Activated CD4-positive, alpha-beta T cell treated with anti-CD3 and anti-CD28 coated beads for 4 hours (primary cell): ENCODE data around the gene INPPL1.

Experiments
- DNase-seq, 2 donors: peaks; one replicate each; pipeline ENCODE4 v3.0.0-alpha.2; 2020

Gene INPPL1

DNA sequence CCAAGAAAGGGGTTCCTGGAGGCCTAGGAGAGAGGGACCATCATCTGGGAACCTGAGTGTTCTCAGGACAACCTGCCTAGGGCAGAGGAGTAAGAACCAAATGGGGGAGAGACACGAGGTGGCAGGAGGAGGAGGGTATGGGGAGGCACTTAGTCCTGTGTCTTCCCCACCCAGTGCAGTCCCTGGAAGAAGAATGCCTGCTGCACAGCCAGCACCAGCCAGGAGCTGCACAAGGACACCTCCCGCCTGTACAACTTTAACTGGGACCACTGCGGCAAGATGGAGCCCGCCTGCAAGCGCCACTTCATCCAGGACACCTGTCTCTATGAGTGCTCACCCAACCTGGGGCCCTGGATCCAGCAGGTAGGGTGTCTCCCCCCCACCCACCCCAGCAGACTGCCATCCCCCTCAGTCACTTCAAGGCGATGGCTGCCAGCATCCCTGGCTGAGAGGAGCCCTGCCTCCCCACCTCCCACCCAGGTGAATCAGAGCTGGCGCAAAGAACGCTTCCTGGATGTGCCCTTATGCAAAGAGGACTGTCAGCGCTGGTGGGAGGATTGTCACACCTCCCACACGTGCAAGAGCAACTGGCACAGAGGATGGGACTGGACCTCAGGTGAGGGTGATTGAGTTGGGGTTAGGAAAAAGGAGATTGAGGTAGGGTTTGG lies 3.7 kb upstream of the INPPL1 start:
- no peak for DNase-seq

DNA sequence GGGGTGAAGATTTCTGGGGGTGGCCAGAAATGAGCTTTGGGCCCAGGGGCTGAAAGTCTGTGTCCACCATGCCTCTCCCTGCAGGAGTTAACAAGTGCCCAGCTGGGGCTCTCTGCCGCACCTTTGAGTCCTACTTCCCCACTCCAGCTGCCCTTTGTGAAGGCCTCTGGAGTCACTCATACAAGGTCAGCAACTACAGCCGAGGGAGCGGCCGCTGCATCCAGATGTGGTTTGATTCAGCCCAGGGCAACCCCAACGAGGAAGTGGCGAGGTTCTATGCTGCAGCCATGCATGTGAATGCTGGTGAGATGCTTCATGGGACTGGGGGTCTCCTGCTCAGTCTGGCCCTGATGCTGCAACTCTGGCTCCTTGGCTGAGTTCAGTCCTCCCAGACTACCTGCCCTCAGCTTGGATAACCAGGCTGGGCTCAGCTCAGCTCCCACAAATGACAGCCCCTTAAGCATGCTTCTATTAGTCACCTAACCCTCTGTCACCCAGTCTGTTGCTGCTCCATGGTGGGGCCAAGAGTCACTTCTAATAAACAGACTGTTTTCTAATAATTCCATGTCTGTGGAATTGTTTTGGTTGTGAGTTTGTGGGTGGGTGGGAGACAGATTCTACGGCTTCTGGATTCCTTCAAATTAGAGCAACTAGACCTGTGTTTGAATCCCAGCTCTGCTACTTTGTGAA lies 3.0 kb upstream of the INPPL1 start:
- DNase-seq: no peak

DNA sequence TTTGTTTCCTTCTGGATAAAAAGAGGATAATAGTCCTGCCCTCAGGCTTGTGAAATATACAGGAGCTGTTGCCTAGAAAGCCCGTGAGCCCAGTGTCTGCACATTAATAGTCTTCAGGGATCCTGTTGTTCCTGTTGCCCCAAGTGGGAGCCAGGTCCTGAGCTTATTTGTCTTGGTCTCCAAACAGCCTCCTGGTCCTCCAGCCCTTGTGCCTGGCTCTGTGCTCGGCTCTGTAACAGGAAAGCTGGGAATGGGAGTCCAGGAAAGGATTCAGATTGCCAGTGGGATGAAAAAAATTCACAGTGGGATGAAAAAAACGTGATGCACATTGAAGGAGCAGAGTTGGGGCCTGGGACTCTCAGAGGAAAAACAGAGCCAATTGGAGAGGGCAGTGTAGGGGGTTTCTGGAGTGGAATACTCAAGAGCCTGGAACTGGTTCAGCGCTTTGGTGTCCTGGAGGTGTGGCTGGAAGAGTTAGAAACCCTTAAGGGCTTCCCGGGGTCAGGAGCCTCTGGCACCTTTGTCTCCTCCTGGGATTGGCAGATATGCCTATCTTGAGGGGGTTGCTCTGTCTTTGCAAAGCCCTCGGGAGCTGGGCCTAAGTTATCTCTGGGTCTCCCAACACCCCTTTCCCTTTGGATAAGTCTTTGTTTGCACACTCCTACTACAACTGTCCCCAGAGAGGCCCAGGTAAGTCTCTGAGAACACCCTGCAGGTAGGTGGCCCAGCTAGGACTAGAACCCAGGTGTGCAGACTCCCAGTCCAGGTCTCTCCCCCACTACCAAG lies 2.3 kb upstream of the INPPL1 start:
- DNase-seq: no peak

DNA sequence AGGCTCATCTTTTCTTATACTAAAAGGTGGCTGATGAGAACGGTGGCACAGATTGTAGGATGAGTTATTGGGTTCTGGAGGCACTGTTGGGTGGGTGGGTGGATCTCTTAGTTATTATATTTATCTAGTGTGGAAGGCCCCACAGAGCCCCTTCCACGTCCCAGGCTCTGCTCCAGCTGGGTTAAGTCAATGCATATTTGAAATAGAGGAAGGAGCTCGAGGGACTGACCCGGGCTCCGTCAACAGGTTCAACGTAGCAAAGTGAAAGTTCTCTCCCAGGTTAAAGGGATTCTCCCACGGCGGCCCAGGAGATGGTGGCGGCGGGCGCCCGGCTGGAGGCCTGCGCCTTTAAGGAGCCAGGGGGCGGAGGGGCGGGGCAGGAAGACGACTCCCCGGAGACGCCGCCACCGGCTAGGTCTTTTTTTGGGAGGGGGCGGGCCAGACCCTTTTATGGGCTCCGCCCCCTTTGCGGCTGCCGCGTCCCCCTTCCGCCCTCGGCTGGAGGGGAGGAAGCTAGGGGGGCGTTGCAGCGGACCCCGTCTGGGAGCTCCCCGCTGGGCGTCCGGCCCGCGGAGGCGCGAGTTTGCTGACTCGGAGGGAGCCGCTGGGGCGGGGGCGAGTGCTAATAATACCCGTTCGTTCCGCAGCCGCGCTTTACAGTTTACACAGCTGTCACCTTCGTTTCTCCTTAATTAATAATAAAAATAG lies 1.5 kb upstream of the INPPL1 start:
- peak; percentile 92 to 93 for DNase-seq

DNA sequence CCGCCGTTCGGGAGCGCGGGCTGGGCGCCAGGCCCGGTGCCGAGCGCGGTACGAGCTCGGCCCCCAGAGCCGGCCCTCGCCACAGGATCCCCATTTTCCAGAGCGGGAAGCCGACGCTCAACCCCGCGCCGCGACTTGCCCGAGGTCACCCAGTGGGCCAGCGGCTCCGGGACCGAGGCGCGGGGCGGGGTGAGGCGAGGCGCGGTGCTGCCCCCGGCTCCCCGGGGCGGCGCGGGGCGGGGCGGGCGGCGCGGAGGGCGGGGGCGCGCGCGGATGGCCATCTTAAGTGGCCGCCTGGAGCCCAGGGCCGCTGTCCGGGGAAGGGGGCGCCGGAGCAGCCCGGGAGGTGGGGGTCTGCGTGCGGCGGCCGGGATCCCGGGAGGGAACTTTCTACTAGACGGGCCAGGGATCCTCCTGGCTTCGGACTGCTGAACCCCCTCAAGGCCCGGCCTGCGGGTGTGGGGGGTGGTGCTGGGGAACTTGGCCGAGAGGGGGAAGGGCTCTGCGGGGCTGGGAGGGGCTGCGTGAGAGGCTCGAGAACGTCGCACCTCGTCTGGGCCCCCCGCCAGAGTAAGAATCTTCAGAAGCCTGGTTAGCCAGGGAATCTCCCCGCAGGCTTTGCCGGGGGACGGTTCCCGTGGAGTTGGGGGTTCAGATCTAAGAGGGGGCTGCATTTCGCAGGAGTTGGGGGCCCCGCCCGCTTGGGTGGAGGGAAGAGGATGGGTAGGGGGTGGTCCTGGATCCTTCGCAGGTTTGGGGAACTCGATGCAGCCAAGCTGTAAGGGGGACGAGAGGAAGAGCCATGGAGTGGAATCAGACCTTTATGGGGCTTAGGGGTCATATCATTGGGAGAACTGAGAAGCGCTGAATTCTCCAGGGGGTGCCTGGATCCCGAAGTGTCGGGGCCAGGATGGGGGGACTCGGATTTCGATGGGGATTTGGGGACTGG lies 678 bp upstream of the INPPL1 start:
- DNase-seq: peak; percentile 40 to 41

DNA sequence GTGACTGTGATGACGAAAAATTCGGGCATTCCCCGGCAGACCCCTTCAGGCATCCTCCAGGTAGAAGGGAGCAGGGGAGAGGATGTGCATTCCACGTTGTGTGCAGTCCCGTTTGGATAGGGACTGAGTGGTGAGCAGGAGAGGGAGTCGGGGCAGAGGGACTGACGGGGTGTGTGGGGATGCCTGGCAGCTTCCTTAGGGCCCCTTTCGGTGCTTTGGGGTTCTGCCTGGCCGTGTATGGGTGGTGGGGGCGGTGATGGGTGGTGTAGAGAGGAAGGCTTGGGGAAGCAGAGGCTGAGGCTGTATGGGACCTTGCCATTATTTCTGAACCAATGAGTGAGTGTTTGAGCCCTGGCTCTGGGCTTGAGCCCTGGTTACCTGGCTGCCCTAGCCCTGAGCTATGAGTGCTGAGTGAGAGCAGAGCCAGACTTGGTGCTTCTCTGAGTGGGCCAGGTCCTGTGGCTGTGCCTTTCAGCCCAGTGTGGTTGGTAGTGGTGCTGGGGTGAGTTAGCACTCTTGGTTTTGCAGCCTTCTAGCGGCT lies 914 bp downstream of the INPPL1 start:
- DNase-seq: peak in 1 of 2 donors; percentile 35

DNA sequence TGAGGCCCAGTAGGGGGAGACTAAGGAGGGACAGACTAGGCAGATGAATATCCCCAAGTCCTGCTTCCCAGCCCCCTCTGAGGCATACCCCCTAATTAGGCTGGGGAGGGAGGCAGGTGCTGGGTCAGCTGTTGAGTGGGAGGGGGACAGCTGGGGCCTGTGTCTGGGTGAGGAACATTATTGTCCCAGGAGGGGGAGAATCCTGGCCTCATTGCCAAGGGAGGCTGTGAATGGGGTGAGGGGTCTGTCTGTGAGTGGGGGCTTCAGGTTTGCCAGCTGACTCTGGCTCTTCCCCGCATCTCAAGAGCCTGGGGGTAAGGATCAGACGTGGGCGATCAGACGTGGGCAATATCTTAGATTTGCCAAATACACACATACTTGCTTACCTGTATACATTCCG lies 2.1 kb downstream of the INPPL1 start:
- DNase-seq: no peak

DNA sequence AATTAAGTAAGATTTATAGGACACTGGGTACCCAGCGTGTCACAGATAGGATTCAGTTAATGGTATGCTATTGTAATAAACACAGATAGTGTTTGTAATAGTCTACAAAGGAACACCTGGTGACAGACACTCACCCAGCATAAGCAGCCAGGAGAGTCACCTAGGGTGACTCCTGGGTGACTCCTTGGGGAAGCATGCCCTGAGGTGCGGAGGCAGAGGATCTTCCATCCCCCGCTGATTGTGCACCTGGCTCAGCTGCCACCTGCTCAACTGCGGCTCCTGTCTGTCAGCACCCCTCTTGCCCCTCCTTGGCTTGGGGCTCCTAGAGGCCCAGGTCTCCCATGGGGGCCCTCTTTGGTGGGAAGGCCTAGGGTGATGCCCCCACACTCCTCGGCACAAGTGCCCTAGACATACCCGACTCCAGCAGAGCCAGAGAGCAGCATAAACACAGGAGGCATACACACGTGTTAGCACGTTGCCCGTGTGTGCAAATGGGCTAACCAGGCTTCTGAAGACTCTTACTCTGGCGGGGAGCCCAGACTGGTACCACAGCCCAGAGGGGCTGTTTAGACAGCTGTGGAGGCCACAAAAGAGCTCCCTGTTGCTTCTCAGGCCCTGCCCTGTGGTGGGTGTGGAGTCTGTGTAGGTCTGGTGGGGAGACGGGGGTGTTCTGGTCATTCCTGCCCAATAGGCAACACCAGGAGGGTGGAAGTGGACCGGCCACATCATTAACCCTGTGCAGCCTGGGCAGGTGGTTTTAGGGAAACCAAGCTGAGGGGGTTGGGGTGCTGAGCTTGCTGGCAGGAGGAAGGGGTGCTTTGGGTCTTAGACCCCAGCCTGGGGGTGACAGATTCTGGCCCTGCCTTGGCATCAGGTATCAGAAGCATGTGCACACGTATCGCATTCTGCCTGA lies 3.0 kb downstream of the INPPL1 start:
- DNase-seq: no peak

DNA sequence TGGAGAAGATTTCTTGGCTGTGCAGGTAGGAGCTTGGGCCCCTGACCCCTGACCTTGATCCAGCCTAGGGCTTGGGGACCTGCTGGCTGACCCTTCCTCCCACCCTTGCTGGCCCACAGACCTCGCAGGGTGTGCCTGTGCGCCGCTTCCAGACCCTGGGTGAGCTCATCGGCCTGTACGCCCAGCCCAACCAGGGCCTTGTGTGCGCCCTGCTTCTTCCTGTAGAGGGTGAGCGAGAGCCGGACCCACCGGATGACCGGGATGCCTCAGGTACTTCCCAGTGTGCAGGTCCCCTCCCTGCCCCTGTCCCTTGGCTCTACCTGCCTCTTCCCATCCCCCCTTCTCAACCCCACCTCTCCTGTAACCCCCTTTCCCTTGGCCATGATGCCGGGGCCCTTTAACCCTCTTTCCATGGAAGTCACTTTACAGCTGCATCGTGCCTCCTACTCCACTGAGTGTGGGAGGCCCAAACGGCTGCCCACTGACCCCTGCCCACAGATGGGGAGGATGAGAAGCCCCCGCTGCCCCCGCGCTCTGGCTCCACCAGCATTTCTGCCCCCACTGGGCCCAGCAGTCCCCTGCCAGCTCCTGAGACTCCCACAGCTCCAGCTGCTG lies 3.8 kb downstream of the INPPL1 start:
- no peak for DNase-seq

DNA sequence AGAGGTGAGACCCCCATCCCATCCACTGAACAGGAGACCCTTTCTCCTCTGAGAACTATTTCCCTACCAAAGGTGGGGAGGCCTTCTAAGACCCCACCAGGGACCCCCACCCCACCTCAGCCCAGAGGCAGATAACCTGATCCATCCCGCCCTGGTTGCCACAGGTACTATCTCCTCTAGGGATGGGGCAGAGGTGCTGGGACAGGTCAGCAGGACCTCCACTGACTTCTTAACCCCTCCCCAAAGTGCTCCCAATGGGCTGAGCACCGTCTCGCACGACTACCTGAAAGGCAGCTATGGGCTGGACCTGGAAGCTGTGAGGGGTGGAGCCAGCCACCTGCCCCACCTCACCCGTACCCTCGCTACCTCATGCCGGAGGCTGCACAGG lies 4.3 kb downstream of the INPPL1 start:
- no peak for DNase-seq

DNA sequence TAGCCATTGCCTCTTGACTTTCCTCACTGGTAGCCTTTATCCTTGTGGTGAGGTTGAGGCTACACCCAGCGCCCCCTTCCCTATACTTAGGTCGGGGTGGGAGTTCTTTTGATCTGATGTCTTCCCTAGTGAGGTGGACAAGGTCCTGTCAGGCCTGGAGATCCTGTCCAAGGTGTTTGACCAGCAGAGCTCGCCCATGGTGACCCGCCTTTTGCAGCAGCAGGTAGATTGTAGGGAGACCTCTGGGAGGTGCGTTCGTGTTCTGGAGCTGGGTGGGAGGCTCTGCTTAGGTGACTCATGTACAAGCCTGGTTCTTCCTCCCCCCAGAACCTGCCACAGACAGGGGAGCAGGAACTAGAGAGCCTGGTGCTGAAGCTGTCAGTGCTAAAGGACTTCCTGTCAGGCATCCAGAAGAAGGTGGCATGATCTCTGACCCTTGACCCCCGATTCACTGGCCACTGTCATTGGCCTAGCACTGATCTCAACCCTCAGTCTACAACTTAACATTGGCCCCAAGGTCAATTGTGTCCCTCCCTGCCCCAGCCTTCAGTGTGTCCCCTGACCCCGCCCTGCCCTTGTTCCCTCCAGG lies 4.9 kb downstream of the INPPL1 start:
- no peak for DNase-seq

DNA sequence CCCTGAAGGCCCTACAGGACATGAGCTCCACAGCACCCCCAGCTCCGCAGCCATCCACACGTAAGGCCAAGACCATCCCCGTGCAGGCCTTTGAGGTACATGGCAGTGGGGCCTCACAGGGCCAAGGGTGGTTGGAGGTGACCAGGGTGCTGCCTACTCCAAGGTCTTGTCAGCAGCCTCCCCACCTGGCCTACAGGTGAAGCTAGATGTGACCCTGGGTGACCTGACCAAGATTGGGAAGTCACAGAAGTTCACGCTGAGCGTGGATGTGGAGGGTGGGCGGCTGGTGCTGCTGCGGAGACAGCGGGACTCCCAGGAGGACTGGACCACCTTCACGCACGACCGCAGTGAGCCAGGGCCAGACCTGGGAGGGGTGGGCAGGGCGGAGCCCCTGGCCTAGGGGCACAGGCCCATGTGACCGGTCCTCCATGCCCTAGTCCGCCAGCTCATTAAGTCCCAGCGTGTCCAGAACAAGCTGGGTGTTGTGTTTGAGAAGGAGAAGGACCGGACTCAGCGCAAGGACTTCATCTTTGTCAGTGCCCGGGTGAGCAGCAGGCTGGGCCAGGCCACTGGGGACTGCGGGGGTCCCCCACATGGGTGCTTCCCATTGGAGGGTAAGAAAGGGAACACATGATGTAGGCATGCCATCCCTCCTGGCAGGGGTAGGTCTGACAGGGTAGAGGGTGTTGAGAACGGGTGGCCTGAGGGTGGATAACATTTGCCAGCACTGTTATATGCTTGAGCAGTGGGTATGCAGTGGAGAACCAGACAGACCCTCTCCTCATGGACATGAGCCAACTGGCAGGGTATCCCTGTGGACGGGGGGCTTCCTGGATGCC lies 5.6 kb downstream of the INPPL1 start:
- DNase-seq: no peak

DNA sequence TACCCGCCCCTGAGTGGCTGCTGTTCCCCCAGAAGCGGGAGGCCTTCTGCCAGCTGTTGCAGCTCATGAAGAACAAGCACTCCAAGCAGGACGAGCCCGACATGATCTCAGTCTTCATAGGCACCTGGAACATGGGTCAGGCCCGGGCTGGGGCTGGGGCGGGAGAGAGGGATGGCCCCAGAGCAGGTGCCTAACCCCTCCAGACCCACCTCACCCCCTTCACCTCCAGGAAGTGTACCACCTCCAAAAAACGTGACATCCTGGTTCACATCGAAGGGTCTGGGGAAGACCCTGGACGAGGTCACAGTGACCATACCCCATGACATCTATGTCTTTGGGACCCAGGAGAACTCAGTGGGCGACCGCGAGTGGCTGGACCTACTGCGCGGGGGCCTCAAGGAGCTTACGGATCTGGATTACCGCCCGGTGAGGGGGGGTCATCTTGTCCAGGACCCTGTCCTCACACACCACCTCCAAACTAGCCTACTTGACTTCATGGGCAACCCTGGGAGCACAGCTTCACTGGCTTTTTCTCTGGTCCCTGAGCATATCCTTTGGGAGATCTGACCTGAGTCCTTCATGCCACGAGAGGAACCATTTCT lies 6.3 kb downstream of the INPPL1 start:
- DNase-seq: no peak

DNA sequence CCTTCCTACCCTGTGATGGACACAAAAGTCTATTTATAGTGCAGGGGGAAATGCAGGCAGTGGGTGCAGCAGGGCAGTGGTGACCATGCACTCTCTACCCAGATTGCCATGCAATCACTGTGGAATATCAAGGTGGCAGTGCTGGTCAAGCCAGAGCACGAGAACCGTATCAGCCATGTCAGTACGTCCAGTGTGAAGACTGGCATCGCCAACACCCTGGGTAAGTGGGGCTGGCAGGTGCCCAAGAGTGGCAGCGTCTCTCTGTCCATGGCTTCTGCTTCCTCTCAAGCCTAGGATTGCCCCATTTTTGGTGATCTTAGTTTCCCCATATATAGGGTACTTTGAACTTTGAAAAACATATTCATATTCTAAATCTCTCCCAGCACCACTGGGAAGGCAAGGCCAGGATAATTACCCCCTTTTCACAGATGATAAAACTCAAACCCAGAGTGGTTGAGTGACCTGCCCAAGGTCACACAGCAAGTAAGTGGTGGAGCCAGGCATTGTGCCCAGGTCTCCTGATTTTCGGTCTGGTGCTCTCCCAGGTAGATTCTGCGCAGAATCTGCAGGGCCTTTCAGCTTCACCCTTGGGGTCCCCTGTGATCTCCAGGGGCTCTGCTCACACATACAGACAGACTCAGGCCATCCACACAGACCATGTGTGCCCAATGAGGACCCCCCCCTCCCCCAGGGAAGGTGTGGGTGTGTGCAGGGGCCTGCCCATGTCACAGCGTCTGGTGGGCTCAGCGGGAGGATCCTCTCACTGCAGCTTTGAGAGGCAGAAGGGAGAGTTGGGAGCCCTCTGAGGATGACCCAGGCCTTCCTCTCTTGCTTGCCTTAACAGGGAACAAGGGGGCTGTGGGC lies 7.1 kb downstream of the INPPL1 start:
- no peak for DNase-seq

DNA sequence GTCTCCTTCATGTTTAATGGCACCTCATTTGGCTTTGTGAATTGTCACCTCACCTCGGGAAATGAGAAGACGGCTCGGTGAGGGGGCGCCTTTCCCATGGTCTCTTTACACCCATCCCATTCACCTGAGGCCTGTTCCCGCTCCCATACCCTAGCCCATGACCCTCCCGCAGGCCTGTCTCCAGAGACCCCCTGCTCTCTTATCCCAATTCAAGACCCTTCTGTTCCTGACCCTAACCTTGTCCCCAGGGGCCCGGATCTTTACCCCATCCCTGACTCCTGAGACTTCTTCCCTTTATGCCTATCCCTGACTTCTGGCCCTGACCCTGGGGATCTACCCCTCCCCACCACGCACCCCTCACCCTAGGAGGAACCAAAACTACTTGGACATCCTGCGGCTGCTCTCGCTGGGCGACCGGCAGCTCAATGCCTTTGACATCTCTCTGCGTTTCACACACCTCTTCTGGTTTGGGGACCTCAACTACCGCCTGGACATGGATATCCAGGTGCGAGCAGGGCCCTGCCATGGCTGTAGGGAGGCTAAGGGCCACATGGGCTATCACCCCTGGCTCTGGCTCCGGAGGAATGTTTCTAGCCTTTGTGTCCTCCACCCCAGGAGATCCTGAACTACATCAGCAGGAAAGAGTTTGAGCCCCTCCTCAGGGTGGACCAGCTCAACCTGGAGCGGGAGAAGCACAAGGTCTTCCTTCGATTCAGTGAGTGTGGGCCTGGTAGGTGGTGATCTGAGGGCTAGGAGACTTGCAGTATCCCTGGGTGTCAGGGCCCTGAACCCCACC lies 7.9 kb downstream of the INPPL1 start:
- no peak for DNase-seq

DNA sequence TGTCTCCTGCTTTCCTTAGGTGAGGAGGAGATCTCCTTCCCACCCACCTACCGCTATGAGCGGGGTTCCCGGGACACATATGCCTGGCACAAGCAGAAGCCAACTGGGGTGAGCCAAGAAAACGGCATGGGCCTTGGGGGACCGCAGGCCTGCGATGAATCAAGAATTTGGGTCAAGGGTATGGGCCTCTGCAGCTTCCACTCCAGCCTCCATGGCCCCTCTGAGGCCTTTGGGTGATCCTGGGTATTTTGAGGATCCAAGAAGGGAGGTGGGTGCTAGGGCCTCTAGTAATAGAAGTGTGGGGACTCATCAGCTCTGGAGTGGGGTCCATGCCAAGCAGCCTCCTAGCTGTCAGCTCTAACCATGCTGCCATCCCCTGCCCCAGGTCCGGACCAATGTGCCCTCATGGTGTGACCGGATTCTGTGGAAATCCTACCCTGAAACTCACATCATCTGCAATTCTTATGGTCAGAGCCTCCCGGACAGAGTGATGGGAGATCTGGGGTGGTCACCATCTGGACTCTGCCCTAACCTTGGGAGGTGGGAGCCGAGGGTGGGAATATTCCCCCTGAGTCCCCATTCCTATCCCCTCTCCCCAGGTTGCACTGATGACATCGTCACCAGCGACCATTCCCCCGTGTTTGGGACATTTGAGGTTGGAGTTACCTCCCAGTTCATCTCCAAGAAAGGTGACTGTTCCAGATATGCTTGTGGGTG lies 8.6 kb downstream of the INPPL1 start:
- DNase-seq: no peak
